ENCODE measurements around the gene CNTLN. TPM values are rescaled to one million over a fixed set of nuclear protein-coding genes. Genes with fewer than 3 reads are reported as not detected.

The CNTLN gene
- total and polyA plus RNA-seq, 2 of the 8 experiments (the other 6 are each of a cell fraction or from before 2014, with no cell fraction given) = 4.8 to 10.8 TPM

- TF ChIP-seq CHD7 (IDR thresholded peaks at IDR 0.05; ENCODE audit: insufficient replicate concordance, low read length) (no peak), SUZ12 (IDR thresholded peaks at IDR 0.05; ENCODE audit: low read length) (no peak), TEAD4 (IDR thresholded peaks at IDR 0.05; ENCODE audit: low read depth, low read length) (no peak), FOSL1 (IDR thresholded peaks at IDR 0.05; ENCODE audit: insufficient read depth, low read depth, low read length) (no peak), POU5F1 (IDR thresholded peaks at IDR 0.05; ENCODE audit: low read depth, low read length) (no peak), EZH2 (IDR thresholded peaks at IDR 0.05; ENCODE audit: low read depth, low read length, severe bottlenecking) (no peak), POLR2AphosphoS5 (IDR thresholded peaks at IDR 0.05; ENCODE audit: low read depth, low read length) (no peak), BCL11A (IDR thresholded peaks at IDR 0.05; ENCODE audit: low read depth in 2 of 2, low read length in 2 of 2) (no peak), YY1 (IDR thresholded peaks at IDR 0.05; ENCODE audit: low read depth, low read length) (no peak), EGR1 (IDR thresholded peaks at IDR 0.05; ENCODE audit: borderline replicate concordance, low read depth, low read length) (no peak), NANOG (IDR thresholded peaks at IDR 0.05; ENCODE audit: insufficient read depth, low read depth, low read length, poor library complexity, severe bottlenecking) (no peak), KDM1A (IDR thresholded peaks at IDR 0.05; ENCODE audit: borderline replicate concordance, low read length) (no peak), SIRT6 (IDR thresholded peaks at IDR 0.05; ENCODE audit: low read length) (no peak)
These were observed 318.9 kb downstream of the CNTLN start (continued) for GRCh38 chr9:17453751-17454150.
